ENCODE data around the gene TTBK1.

The TTBK1 gene

GRCh38 chr6:43242908-43243663, at the start of gene TTBK1:
TSS of gene TTBK1 (plus strand) at chr6:43243481. CDS start at chr6:43246661, 3,180 bp downstream.
- no peak for DNase-seq (ENCODE audit: low spot score)

GRCh38 chr6:43193929-43194328, 49.4 kb upstream of the TTBK1 start:
- no peak for DNase-seq (ENCODE audit: low spot score)

- no peak for DNase-seq (ENCODE audit: low spot score)
Measured at GRCh38 chr6:43196337-43196736, 46.9 kb upstream of the TTBK1 start.

- DNase-seq (ENCODE audit: low spot score) = no peak
Measured at GRCh38 chr6:43199912-43200311, 43.4 kb upstream of the TTBK1 start.

- no peak for DNase-seq (ENCODE audit: low spot score)
Measured at GRCh38 chr6:43200541-43200940, 42.7 kb upstream of the TTBK1 start.

GRCh38 chr6:43202451-43202850, 40.8 kb upstream of the TTBK1 start:
- no peak for DNase-seq (ENCODE audit: low spot score)

- no peak for DNase-seq (ENCODE audit: low spot score)
Measured at GRCh38 chr6:43203029-43203717, 40.1 kb upstream of the TTBK1 start.

GRCh38 chr6:43203718-43204095, 39.6 kb upstream of the TTBK1 start:
- DNase-seq (ENCODE audit: low spot score) = no peak

GRCh38 chr6:43204271-43205105, 38.8 kb upstream of the TTBK1 start:
- DNase-seq (ENCODE audit: low spot score) = no peak

- no peak for DNase-seq (ENCODE audit: low spot score)
Measured at GRCh38 chr6:43205849-43206248, 37.4 kb upstream of the TTBK1 start.

GRCh38 chr6:43207286-43207685, 36.0 kb upstream of the TTBK1 start:
- no peak for DNase-seq (ENCODE audit: low spot score)

- no peak for DNase-seq (ENCODE audit: low spot score)
Measured at GRCh38 chr6:43211955-43212354, 31.3 kb upstream of the TTBK1 start.

- no peak for DNase-seq (ENCODE audit: low spot score)
Measured at GRCh38 chr6:43213431-43213830, 29.9 kb upstream of the TTBK1 start.

- no peak for DNase-seq (ENCODE audit: low spot score)
Measured at GRCh38 chr6:43215066-43215465, 28.2 kb upstream of the TTBK1 start.

GRCh38 chr6:43216200-43216599, 27.1 kb upstream of the TTBK1 start:
- DNase-seq (ENCODE audit: low spot score) = no peak

GRCh38 chr6:43217351-43217750, 25.9 kb upstream of the TTBK1 start:
- no peak for DNase-seq (ENCODE audit: low spot score)

- no peak for DNase-seq (ENCODE audit: low spot score)
Measured at GRCh38 chr6:43219119-43219518, 24.2 kb upstream of the TTBK1 start.

- no peak for DNase-seq (ENCODE audit: low spot score)
Measured at GRCh38 chr6:43219814-43220213, 23.5 kb upstream of the TTBK1 start.

GRCh38 chr6:43220439-43220951, 22.8 kb upstream of the TTBK1 start:
- no peak for DNase-seq (ENCODE audit: low spot score)

GRCh38 chr6:43221046-43221972, 22.0 kb upstream of the TTBK1 start:
- DNase-seq (ENCODE audit: low spot score) = no peak

- no peak for DNase-seq (ENCODE audit: low spot score)
Measured at GRCh38 chr6:43222418-43223059, 20.7 kb upstream of the TTBK1 start.

Measured in SW480 (cell line).